ENCODE results near the gene MCM5. TPM values are rescaled to one million over a fixed set of nuclear protein-coding genes. Genes with fewer than 3 reads are reported as not detected.

MCM5 gene
- total RNA-seq, 1 experiment from 2014 or later = 274 TPM

DNA sequence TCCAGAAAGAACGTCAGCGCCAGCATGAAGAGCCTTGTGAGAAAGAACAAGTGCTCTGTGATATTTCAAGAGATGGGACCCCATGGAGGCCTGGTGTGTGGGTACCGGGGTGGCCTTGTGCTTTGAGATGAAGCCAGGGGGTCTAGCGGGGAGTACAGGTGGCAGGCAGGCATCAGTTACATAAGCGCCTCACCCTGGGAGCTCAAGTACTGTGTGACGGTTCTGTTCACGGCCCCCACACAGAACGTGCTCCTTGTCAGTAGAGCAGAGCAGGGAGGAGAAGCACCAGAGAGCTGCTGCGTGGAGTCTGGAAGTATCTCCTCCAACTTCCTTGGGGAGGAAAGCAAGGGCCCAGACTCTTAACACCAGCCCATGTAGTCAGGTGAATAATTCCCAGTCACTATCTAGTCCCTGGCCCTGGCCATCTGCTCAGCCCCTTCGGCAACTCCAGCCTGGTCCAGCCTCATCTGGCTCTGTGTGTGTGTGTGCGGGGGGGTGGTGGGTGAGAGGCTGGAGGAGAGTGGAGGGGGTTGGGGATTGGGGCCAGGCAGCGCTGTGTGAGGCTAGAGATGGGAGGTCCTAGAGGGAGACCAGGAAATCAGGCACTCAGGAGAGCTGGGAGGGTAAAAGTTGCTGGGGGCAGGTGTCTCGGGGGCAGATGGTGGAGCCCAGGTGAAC lies 32.4 kb downstream of the MCM5 start:
- no peak overlapping the region for H3K4me3 Mint-ChIP-seq
- no peak overlapping the region for H3K4me2 ChIP-seq (ENCODE audit: insufficient read depth, insufficient read length, low read length)
- no peaks in the 10 kb centered on the region for H4K20me1 ChIP-seq (ENCODE audit: control insufficient read depth, insufficient read depth, insufficient read length)
- no peak overlapping the region for H3K9ac ChIP-seq (ENCODE audit: extremely low read depth, insufficient read length, low read length)
- no peak overlapping the region for H3K18ac ChIP-seq (ENCODE audit: insufficient read length, low read depth, low read length)
- no peak for DNase-seq
- H3K4ac ChIP-seq (ENCODE audit: low read depth, low read length) = no peak overlapping the region
- no peak overlapping the region for H4K8ac ChIP-seq (replicated peaks; ENCODE audit: insufficient read length, low read depth, low read length)
- H3K79me1 ChIP-seq (ENCODE audit: insufficient read depth, low read depth, low read length, poor library complexity, severe bottlenecking) = no peaks in the 10 kb centered on the region
- no peaks in the 10 kb centered on the region for H3K4me1 ChIP-seq (ENCODE audit: insufficient read depth, low read length)
- H3K27me3 Mint-ChIP-seq (ENCODE audit: low read depth) = no peaks in the 10 kb centered on the region
- WGBS (ENCODE audit: extremely low coverage, insufficient read length, low lambda C conversion rate) = no CpG with 5 or more reads among the region's 13 CpGs
- TF ChIP-seq, protein P1, sequence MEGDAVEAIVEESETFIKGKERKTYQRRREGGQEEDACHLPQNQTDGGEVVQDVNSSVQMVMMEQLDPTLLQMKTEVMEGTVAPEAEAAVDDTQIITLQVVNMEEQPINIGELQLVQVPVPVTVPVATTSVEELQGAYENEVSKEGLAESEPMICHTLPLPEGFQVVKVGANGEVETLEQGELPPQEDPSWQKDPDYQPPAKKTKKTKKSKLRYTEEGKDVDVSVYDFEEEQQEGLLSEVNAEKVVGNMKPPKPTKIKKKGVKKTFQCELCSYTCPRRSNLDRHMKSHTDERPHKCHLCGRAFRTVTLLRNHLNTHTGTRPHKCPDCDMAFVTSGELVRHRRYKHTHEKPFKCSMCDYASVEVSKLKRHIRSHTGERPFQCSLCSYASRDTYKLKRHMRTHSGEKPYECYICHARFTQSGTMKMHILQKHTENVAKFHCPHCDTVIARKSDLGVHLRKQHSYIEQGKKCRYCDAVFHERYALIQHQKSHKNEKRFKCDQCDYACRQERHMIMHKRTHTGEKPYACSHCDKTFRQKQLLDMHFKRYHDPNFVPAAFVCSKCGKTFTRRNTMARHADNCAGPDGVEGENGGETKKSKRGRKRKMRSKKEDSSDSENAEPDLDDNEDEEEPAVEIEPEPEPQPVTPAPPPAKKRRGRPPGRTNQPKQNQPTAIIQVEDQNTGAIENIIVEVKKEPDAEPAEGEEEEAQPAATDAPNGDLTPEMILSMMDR (conservative IDR thresholded peaks at IDR 0.05) = no peak
- no peak overlapping the region for H3K14ac ChIP-seq (ENCODE audit: insufficient read depth, low read length)
- peaks cover 0 to 2% of the 10 kb centered on the region in 2 experiments; a peak in 1 of 4 replicates for H3K4me1 Mint-ChIP-seq
- H3K27me3 ChIP-seq (ENCODE audit: insufficient read depth, low read length) = no peaks in the 10 kb centered on the region
- no peak overlapping the region for H3K27ac ChIP-seq (ENCODE audit: insufficient read length, low read depth, low read length)
- no peak overlapping the region for H4K91ac ChIP-seq (ENCODE audit: insufficient read length, low read depth, low read length)
- H2BK5ac ChIP-seq (ENCODE audit: insufficient read length, low read length) = no peak overlapping the region
- no peak overlapping the region for H2BK12ac ChIP-seq (ENCODE audit: insufficient read length, low read depth, low read length)
- peaks cover 42 to 71% (median 49%) of the 10 kb centered on the region in 3 experiments for H3K36me3 Mint-ChIP-seq (ENCODE audit: insufficient read depth in 1 of 3, low read depth in 3 of 3)
- no peak overlapping the region for H2BK120ac ChIP-seq (ENCODE audit: low read depth, low read length, poor library complexity, severe bottlenecking)
- H4K5ac ChIP-seq (ENCODE audit: insufficient read length, low read depth, low read length) = no peak overlapping the region
- H2BK20ac ChIP-seq (ENCODE audit: low read depth, low read length, poor library complexity, severe bottlenecking) = no peak overlapping the region
- H3T11ph ChIP-seq (ENCODE audit: low read length) = no peak overlapping the region
- no peak overlapping the region for H2BK15ac ChIP-seq (ENCODE audit: low read depth, low read length)
- H3K9me3 Mint-ChIP-seq = peaks cover 3 to 15% of the 10 kb centered on the region in 2 experiments; a peak in 4 of 5 replicates
- H3K23me2 ChIP-seq (ENCODE audit: insufficient read length, low read depth, low read length, poor library complexity, severe bottlenecking) = no peaks in the 10 kb centered on the region
- no peak overlapping the region for H2AFZ ChIP-seq (ENCODE audit: low read length)
- H3K27ac Mint-ChIP-seq = no peak overlapping the region
- H3K23ac ChIP-seq (ENCODE audit: insufficient read length, low read depth, low read length) = no peak overlapping the region
- H3K56ac ChIP-seq (ENCODE audit: insufficient read length, low read depth, low read length) = no peak overlapping the region
- no peaks in the 10 kb centered on the region for H3K79me2 ChIP-seq (ENCODE audit: insufficient read depth, low read length)
- no peak overlapping the region for H2AK5ac ChIP-seq (ENCODE audit: insufficient read length, low read length)
- peaks cover 8% of the 10 kb centered on the region for H3K9me3 ChIP-seq (ENCODE audit: control insufficient read depth, low read depth, low read length)
